ENCODE measurements around the gene CCDC27. TPM values are rescaled to one million over a fixed set of nuclear protein-coding genes. Genes with fewer than 3 reads are reported as not detected.
A peak's percentile ranks its signal among the peaks of the same experiment; 100 is the strongest.

CCDC27 gene
- total and polyA plus RNA-seq, 4 donors: not detected

DNA sequence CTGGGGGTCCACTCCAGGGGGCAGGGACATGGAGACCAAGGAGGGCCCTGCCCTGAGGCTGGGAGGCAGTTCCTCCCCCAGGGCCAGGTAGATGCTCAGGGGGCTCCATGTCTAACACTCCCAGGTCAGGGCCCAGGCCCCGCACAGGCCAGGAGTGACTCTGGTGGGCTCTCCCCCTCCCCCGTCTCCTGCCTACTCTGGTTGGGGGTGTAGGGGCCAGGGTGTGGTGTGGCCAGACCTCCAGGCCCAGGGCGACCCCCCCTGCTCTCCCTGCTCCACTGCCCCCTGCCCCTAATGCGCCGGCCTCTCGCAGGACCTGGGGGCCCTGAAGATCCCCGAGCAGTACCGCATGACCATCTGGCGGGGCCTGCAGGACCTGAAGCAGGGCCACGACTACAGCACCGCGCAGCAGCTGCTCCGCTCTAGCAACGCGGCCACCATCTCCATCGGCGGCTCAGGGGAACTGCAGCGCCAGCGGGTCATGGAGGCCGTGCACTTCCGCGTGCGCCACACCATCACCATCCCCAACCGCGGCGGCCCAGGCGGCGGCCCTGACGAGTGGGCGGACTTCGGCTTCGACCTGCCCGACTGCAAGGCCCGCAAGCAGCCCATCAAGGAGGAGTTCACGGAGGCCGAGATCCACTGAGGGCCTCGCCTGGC, 19.7 kb upstream of the CCDC27 start (continued):
- no peak for TF ChIP-seq SP1 (IDR thresholded peaks at IDR 0.05)
- TF ChIP-seq RXRA (IDR thresholded peaks at IDR 0.05): no peak

DNA sequence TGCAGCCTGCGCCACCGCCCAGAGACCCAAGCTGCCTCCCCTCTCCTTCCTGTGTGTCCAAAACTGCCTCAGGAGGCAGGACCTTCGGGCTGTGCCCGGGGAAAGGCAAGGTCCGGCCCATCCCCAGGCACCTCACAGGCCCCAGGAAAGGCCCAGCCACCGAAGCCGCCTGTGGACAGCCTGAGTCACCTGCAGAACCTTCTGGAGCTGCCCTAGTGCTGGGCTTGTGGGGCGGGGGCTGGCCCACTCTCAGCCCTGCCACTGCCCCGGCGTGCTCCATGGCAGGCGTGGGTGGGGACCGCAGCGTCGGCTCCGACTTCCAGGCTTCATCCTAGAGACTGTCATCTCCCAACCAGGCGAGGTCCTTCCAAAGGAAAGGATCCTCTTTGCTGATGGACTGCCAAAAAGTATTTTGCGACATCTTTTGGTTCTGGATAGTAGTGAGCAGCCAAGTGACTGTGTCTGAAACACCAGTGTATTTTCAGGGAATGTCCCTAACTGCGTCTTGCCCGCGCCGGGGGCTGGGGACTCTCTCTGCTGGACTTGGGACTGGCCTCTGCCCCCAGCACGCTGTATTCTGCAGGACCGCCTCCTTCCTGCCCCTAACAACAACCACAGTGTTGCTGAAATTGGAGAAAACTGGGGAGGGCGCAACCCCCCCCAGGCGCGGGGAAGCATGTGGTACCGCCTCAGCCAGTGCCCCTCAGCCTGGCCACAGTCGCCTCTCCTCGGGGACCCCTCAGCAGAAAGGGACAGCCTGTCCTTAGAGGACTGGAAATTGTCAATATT, 19.0 kb upstream of the CCDC27 start:
- no peak overlapping the region for H3K4me3 ChIP-seq (ENCODE audit: low read depth in 1 of 3, low read length in 3 of 3)
- no peak for TF ChIP-seq FOXA2 (IDR thresholded peaks at IDR 0.05)
- TF ChIP-seq HNF4A (conservative IDR thresholded peaks at IDR 0.05): peak; percentile 48 to 62
- TF ChIP-seq, protein P1, sequence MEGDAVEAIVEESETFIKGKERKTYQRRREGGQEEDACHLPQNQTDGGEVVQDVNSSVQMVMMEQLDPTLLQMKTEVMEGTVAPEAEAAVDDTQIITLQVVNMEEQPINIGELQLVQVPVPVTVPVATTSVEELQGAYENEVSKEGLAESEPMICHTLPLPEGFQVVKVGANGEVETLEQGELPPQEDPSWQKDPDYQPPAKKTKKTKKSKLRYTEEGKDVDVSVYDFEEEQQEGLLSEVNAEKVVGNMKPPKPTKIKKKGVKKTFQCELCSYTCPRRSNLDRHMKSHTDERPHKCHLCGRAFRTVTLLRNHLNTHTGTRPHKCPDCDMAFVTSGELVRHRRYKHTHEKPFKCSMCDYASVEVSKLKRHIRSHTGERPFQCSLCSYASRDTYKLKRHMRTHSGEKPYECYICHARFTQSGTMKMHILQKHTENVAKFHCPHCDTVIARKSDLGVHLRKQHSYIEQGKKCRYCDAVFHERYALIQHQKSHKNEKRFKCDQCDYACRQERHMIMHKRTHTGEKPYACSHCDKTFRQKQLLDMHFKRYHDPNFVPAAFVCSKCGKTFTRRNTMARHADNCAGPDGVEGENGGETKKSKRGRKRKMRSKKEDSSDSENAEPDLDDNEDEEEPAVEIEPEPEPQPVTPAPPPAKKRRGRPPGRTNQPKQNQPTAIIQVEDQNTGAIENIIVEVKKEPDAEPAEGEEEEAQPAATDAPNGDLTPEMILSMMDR (IDR thresholded peaks at IDR 0.05; ENCODE audit: low read depth, low read length, missing input control): no peak
- TF ChIP-seq, protein P2, sequence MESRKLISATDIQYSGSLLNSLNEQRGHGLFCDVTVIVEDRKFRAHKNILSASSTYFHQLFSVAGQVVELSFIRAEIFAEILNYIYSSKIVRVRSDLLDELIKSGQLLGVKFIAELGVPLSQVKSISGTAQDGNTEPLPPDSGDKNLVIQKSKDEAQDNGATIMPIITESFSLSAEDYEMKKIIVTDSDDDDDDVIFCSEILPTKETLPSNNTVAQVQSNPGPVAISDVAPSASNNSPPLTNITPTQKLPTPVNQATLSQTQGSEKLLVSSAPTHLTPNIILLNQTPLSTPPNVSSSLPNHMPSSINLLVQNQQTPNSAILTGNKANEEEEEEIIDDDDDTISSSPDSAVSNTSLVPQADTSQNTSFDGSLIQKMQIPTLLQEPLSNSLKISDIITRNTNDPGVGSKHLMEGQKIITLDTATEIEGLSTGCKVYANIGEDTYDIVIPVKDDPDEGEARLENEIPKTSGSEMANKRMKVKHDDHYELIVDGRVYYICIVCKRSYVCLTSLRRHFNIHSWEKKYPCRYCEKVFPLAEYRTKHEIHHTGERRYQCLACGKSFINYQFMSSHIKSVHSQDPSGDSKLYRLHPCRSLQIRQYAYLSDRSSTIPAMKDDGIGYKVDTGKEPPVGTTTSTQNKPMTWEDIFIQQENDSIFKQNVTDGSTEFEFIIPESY (IDR thresholded peaks at IDR 0.05): no peak
- no peak for TF ChIP-seq EGR1 (IDR thresholded peaks at IDR 0.05; ENCODE audit: low read depth in 2 of 2)
- 60% methylated on average over 29 of the region's 29 CpGs for WGBS
- DNase-seq (ENCODE audit: low spot score): no peak
- H3K36me3 ChIP-seq (ENCODE audit: control insufficient read depth in 4 of 4, insufficient read depth in 3 of 4, low read depth in 1 of 4, low read length in 3 of 4): peaks cover 1 to 22% (median 7%) of the 10 kb centered on the region in 4 donors
- H3K27me3 ChIP-seq (ENCODE audit: control insufficient read depth in 4 of 4, insufficient read depth in 4 of 4, low read length in 3 of 4): no peaks in the 10 kb centered on the region
- H3K9me3 ChIP-seq (ENCODE audit: control insufficient read depth in 4 of 4, low read length in 3 of 4): no peaks in the 10 kb centered on the region
- no peak overlapping the region for H3K9ac ChIP-seq (ENCODE audit: low read depth in 1 of 2, low read length in 2 of 2)
- peaks cover 1 to 14% (median 10%) of the 10 kb centered on the region in 4 donors for H3K4me1 ChIP-seq (ENCODE audit: control insufficient read depth in 4 of 4, insufficient read depth in 4 of 4, low read length in 3 of 4)
- no peak overlapping the region for H3K27ac ChIP-seq (ENCODE audit: low read depth in 1 of 2, low read length in 2 of 2)

DNA sequence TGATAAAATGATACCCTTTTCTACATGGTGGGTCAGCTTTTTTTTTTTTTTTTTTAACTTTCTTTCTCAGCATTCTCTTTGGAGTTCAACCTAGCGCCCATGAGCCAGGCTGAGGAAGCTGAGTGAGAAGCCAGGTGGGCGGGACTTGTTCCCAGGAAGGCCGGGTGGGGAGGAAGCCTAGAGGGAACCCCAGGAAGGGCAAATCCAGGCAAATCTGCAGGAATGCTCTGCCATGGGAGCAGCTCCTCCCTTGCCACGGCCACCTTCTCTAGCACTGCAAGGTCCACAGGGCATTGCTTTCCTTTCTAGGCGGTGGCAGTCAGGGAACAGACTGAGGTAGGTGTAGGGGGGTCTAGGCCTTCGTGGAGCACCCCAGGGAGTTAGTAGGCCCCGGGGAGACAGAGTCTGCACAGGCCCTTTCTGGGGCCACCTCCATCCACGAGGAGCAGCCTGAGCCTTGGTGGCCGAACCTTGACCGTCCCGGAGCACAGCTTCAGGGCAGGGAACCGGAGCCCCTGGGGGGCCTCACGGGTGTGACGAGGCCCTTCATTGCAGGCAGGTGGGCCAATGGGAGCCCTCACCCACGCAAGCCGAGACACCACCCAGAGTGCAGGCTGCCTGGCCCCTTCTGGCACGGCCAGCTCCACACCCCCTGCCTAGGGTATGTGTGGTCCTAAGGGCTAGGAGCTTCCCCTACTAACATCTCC, 18.2 kb upstream of the CCDC27 start:
- Histone ChIP-seq H3K27me3 (ENCODE audit: control insufficient read depth in 4 of 4, insufficient read depth in 4 of 4, low read length in 3 of 4) (no peaks in the 10 kb centered on the region), H3K36me3 (ENCODE audit: control insufficient read depth in 4 of 4, insufficient read depth in 3 of 4, low read depth in 1 of 4, low read length in 3 of 4) (peaks cover 1 to 28% (median 8%) of the 10 kb centered on the region in 4 donors), H3K4me1 (ENCODE audit: control insufficient read depth in 4 of 4, insufficient read depth in 4 of 4, low read length in 3 of 4) (peaks cover 1 to 14% (median 10%) of the 10 kb centered on the region in 4 donors), H3K9me3 (ENCODE audit: control insufficient read depth in 4 of 4, low read length in 3 of 4) (no peaks in the 10 kb centered on the region), H3K27ac (ENCODE audit: low read depth in 1 of 2, low read length in 2 of 2) (no peak overlapping the region), H3K9ac (ENCODE audit: low read depth in 1 of 2, low read length in 2 of 2) (no peak overlapping the region), H3K4me3 (ENCODE audit: low read depth in 1 of 3, low read length in 3 of 3) (no peak overlapping the region)
- DNase-seq (ENCODE audit: low spot score): no peak
- WGBS: 87% methylated on average over 17 of the region's 17 CpGs
- TF ChIP-seq EGR1 (IDR thresholded peaks at IDR 0.05; ENCODE audit: low read depth in 2 of 2) (no peak), HNF4G (IDR thresholded peaks at IDR 0.05) (no peak), NR2F2 (IDR thresholded peaks at IDR 0.05) (no peak), GABPA (IDR thresholded peaks at IDR 0.05 in 1 of 2, conservative IDR thresholded peaks at IDR 0.05 in 1 of 2) (no peak), JUND (IDR thresholded peaks at IDR 0.05) (no peak), HNF4A (conservative IDR thresholded peaks at IDR 0.05) (no peak), RAD21 (IDR thresholded peaks at IDR 0.05) (no peak), SP1 (IDR thresholded peaks at IDR 0.05) (no peak), YY1 (IDR thresholded peaks at IDR 0.05) (no peak)
- TF ChIP-seq, protein P3, sequence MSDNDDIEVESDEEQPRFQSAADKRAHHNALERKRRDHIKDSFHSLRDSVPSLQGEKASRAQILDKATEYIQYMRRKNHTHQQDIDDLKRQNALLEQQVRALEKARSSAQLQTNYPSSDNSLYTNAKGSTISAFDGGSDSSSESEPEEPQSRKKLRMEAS (IDR thresholded peaks at IDR 0.05): no peak
- TF ChIP-seq, protein P4, sequence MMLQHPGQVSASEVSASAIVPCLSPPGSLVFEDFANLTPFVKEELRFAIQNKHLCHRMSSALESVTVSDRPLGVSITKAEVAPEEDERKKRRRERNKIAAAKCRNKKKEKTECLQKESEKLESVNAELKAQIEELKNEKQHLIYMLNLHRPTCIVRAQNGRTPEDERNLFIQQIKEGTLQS (IDR thresholded peaks at IDR 0.05): no peak
- TF ChIP-seq, protein P2 (IDR thresholded peaks at IDR 0.05): no peak
- TF ChIP-seq, protein P5, sequence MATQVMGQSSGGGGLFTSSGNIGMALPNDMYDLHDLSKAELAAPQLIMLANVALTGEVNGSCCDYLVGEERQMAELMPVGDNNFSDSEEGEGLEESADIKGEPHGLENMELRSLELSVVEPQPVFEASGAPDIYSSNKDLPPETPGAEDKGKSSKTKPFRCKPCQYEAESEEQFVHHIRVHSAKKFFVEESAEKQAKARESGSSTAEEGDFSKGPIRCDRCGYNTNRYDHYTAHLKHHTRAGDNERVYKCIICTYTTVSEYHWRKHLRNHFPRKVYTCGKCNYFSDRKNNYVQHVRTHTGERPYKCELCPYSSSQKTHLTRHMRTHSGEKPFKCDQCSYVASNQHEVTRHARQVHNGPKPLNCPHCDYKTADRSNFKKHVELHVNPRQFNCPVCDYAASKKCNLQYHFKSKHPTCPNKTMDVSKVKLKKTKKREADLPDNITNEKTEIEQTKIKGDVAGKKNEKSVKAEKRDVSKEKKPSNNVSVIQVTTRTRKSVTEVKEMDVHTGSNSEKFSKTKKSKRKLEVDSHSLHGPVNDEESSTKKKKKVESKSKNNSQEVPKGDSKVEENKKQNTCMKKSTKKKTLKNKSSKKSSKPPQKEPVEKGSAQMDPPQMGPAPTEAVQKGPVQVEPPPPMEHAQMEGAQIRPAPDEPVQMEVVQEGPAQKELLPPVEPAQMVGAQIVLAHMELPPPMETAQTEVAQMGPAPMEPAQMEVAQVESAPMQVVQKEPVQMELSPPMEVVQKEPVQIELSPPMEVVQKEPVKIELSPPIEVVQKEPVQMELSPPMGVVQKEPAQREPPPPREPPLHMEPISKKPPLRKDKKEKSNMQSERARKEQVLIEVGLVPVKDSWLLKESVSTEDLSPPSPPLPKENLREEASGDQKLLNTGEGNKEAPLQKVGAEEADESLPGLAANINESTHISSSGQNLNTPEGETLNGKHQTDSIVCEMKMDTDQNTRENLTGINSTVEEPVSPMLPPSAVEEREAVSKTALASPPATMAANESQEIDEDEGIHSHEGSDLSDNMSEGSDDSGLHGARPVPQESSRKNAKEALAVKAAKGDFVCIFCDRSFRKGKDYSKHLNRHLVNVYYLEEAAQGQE (IDR thresholded peaks at IDR 0.05): no peak

Measured in liver (tissue), 9 donors.